GM23338 (cell line): ENCODE measurements around the gene MOCS2. TPM values are rescaled to one million over a fixed set of nuclear protein-coding genes. Genes with fewer than 3 reads are reported as not detected.

ENCODE experiments used
- ATAC-seq: fragments of 200-7000 bp; cut with Tn5 transposase; 3 replicates; pipeline ENCODE4 v1.9.1; 2020
- DNase-seq: peaks from one replicate; pipeline ENCODE4 v3.0.0-alpha.2; 2015; ENCODE audit warnings: low spot score
- H2AFZ ChIP-seq: fragments of 200-600 bp; sonication (generic); 2 replicates; pipeline ENCODE4 v1.8.0; 2016; ENCODE audit warnings: antibody characterized with exemption, mild to moderate bottlenecking, moderate library complexity
- H3F3A ChIP-seq: fragments of 200-600 bp; sonication (generic); replicated peaks from 2 replicates; pipeline ENCODE4 v1.8.0; 2017; ENCODE audit warnings: antibody characterized with exemption, mixed run types, low read depth
- H3K27ac ChIP-seq: fragments of 200-600 bp; sonication (generic); 2 replicates; pipeline ENCODE4 v1.6.1; 2016; ENCODE audit warnings: low read depth
- H3K27me3 ChIP-seq: fragments of 200-600 bp; sonication (generic); 2 replicates; pipeline ENCODE4 v1.8.0; 2016; ENCODE audit warnings: mild to moderate bottlenecking, mixed run types, moderate library complexity; ENCODE audit not compliant: insufficient read depth
- H3K36me3 ChIP-seq: fragments of 200-600 bp; sonication (generic); 2 replicates; pipeline ENCODE4 v1.8.0; 2016; ENCODE audit warnings: mild to moderate bottlenecking; ENCODE audit not compliant: insufficient read depth
- H3K4me1 ChIP-seq: fragments of 200-600 bp; sonication (generic); 2 replicates; pipeline ENCODE4 v1.8.0; 2016; ENCODE audit warnings: mild to moderate bottlenecking, moderate library complexity; ENCODE audit not compliant: insufficient read depth
- H3K4me2 ChIP-seq: fragments of 200-600 bp; sonication (generic); 2 replicates; pipeline ENCODE4 v1.7.1; 2017; ENCODE audit warnings: mixed run types
- H3K4me3 ChIP-seq: fragments of 200-600 bp; sonication (generic); 2 replicates; pipeline ENCODE4 v1.6.1; 2016; ENCODE audit warnings: mixed run types
- H3K79me2 ChIP-seq: fragments of 200-600 bp; sonication (generic); replicated peaks from 2 replicates; pipeline ENCODE4 v1.8.0; 2017; ENCODE audit warnings: mild to moderate bottlenecking; ENCODE audit not compliant: insufficient read depth
- H3K9me2 ChIP-seq: fragments of 200-600 bp; sonication (generic); 2 replicates; pipeline ENCODE4 v1.8.0; 2017; ENCODE audit not compliant: insufficient read depth
- H4K20me1 ChIP-seq: fragments of 200-600 bp; sonication (generic); replicated peaks from 2 replicates; pipeline ENCODE4 v1.8.0; 2017; ENCODE audit warnings: mild to moderate bottlenecking; ENCODE audit not compliant: insufficient read depth
- H3K27ac Mint-ChIP-seq: 2 replicates; pipeline ENCODE4 v1.8.0; 2020; ENCODE audit warnings: inconsistent platforms, mild to moderate bottlenecking, moderate library complexity, mixed read lengths
- H3K27me3 Mint-ChIP-seq: 3 replicates; pipeline ENCODE4 v1.8.0; 2022; ENCODE audit warnings: low read depth, mild to moderate bottlenecking, moderate library complexity, mixed read lengths, inconsistent platforms; ENCODE audit not compliant: insufficient read depth, poor library complexity
- H3K36me3 Mint-ChIP-seq: 3 replicates; pipeline ENCODE4 v1.8.0; 2021; ENCODE audit warnings: low read depth, mild to moderate bottlenecking, inconsistent platforms, moderate library complexity, mixed read lengths
- H3K4me1 Mint-ChIP-seq: 3 replicates; pipeline ENCODE4 v1.8.0; 2020; ENCODE audit warnings: mild to moderate bottlenecking, inconsistent platforms, mixed read lengths
- H3K4me3 Mint-ChIP-seq: 3 replicates; pipeline ENCODE4 v1.8.0; 2021; ENCODE audit warnings: moderate library complexity, mild to moderate bottlenecking, inconsistent platforms, mixed read lengths
- H3K9me3 Mint-ChIP-seq: 3 replicates; pipeline ENCODE4 v1.8.0; 2020; ENCODE audit warnings: moderate library complexity, mild to moderate bottlenecking, inconsistent platforms, mixed read lengths
- CREB1 ChIP-seq: fragments of 250-450 bp; sonication (Bioruptor Pico); IDR thresholded peaks from 2 replicates; pipeline ENCODE4 v1.5.0; 2020; ENCODE audit warnings: low read depth, mild to moderate bottlenecking, moderate library complexity
- EZH2 ChIP-seq: fragments of 200-600 bp; sonication (generic); IDR thresholded peaks from one replicate; pipeline ENCODE4 v1.8.0; 2017; ENCODE audit warnings: antibody characterized with exemption, mild to moderate bottlenecking, low read depth; ENCODE audit not compliant: unreplicated experiment
- EZH2phosphoT487 ChIP-seq: fragments of 200-600 bp; sonication (generic); IDR thresholded peaks from one replicate; pipeline ENCODE4 v1.8.1; 2018; ENCODE audit warnings: antibody characterized with exemption; ENCODE audit not compliant: unreplicated experiment
- JUNB ChIP-seq: IDR thresholded peaks from one replicate; pipeline ENCODE4 v1.6.1; 2016; ENCODE audit warnings: antibody characterized with exemption; ENCODE audit not compliant: unreplicated experiment
- NANOG ChIP-seq: IDR thresholded peaks from 2 replicates; pipeline ENCODE4 v1.6.1; 2016; ENCODE audit warnings: antibody characterized with exemption, borderline replicate concordance
- POLR2AphosphoS5 ChIP-seq: IDR thresholded peaks from 2 replicates; pipeline ENCODE4 v1.6.1; 2016; ENCODE audit warnings: antibody characterized with exemption, low read depth
- STAT1 ChIP-seq: IDR thresholded peaks from one replicate; pipeline ENCODE4 v1.6.1; 2016; ENCODE audit warnings: antibody characterized with exemption; ENCODE audit not compliant: unreplicated experiment
- ZNF114 ChIP-seq: fragments of 250-450 bp; sonication (Bioruptor Pico); IDR thresholded peaks from 2 replicates; pipeline ENCODE4 v1.5.0; 2020; ENCODE audit warnings: mild to moderate bottlenecking, moderate library complexity
- ZNF331 ChIP-seq: fragments of 250-450 bp; sonication (Bioruptor Pico); IDR thresholded peaks from 2 replicates; pipeline ENCODE4 v1.5.0; 2020; ENCODE audit warnings: low read depth, mild to moderate bottlenecking, moderate library complexity
- polyA plus RNA-seq: library from polyadenylated mRNA; unstranded; fragments of >200 nt; fragmentation: Nextera tagmentation; extraction: Ambion mirVana; gene quantifications from 2 replicates; pipeline ENCODE4 v1.2.1, GENCODE V29; 2016
- total RNA-seq: library from RNA; depleted of rRNA; stranded (reverse); fragments of >200 nt; shearing (Covaris generic); gene quantifications from 2 replicates; pipeline ENCODE4 v1.2.3, GENCODE V29; 2014
- TF ChIP-seq, protein P1 (sequence below): IDR thresholded peaks from one replicate; pipeline ENCODE4 v1.6.1; 2018; ENCODE audit warnings: antibody characterized with exemption; ENCODE audit not compliant: unreplicated experiment
- TF ChIP-seq, protein P2 (sequence below), 2 experiments: fragments of 200-600 bp in 1 of 2; sonication (generic) in 1 of 2; conservative IDR thresholded peaks; 2 replicates each; pipeline versions ENCODE4 v1.5.1 to v1.6.1; 2016 to 2017; ENCODE audit warnings: antibody characterized with exemption in 2 of 2, low read depth in 2 of 2, mild to moderate bottlenecking in 2 of 2, moderate library complexity in 1 of 2
- TF ChIP-seq, protein P3 (sequence below): IDR thresholded peaks from 2 replicates; pipeline ENCODE4 v1.6.1; 2016; ENCODE audit warnings: antibody characterized with exemption
- TF ChIP-seq, protein P4 (sequence below): fragments of 250-450 bp; sonication (Bioruptor Pico); IDR thresholded peaks from 2 replicates; pipeline ENCODE4 v1.5.0; 2020; ENCODE audit warnings: mild to moderate bottlenecking, moderate library complexity

The MOCS2 gene
- total and polyA plus RNA-seq, 2 experiments from 2014 or later, result 18.3 to 41.8 TPM

DNA sequence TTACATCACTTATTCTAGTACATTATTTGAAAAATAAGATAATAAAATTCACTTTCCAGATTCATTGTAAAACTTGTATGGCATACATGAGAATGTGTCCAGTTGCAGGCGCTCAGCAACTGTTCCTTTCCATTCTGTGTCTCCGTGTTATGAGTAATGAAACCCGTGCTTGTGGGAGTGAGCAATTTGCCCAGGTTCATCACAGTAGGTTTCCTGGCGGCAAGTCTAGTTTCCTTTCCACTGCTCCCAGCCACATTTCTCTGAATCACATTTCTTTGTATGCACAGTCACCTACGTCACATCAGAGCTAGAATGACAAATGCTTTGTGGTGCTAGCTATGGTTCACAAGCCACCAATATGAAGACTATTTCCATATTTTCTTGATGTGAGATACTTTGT lies 39.9 kb downstream of the MOCS2 start:
- no peak overlapping the region for H3K4me2 ChIP-seq
- no peaks in the 10 kb centered on the region for H3K79me2 ChIP-seq
- Mint-ChIP-seq H3K9me3 (no peaks in the 10 kb centered on the region), H3K4me3 (no peak overlapping the region), H3K36me3 (no peaks in the 10 kb centered on the region), H3K4me1 (no peaks in the 10 kb centered on the region), H3K27me3 (no peaks in the 10 kb centered on the region), H3K27ac (no peak overlapping the region)
- TF ChIP-seq ZNF114 (CRISPR knock-in tag), result no peak
- TF ChIP-seq EZH2phosphoT487, result no peak
- no peak for TF ChIP-seq CREB1 (CRISPR knock-in tag)
- TF ChIP-seq, protein P1, sequence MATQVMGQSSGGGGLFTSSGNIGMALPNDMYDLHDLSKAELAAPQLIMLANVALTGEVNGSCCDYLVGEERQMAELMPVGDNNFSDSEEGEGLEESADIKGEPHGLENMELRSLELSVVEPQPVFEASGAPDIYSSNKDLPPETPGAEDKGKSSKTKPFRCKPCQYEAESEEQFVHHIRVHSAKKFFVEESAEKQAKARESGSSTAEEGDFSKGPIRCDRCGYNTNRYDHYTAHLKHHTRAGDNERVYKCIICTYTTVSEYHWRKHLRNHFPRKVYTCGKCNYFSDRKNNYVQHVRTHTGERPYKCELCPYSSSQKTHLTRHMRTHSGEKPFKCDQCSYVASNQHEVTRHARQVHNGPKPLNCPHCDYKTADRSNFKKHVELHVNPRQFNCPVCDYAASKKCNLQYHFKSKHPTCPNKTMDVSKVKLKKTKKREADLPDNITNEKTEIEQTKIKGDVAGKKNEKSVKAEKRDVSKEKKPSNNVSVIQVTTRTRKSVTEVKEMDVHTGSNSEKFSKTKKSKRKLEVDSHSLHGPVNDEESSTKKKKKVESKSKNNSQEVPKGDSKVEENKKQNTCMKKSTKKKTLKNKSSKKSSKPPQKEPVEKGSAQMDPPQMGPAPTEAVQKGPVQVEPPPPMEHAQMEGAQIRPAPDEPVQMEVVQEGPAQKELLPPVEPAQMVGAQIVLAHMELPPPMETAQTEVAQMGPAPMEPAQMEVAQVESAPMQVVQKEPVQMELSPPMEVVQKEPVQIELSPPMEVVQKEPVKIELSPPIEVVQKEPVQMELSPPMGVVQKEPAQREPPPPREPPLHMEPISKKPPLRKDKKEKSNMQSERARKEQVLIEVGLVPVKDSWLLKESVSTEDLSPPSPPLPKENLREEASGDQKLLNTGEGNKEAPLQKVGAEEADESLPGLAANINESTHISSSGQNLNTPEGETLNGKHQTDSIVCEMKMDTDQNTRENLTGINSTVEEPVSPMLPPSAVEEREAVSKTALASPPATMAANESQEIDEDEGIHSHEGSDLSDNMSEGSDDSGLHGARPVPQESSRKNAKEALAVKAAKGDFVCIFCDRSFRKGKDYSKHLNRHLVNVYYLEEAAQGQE, result no peak
- TF ChIP-seq EZH2, result no peak
- TF ChIP-seq, protein P2, sequence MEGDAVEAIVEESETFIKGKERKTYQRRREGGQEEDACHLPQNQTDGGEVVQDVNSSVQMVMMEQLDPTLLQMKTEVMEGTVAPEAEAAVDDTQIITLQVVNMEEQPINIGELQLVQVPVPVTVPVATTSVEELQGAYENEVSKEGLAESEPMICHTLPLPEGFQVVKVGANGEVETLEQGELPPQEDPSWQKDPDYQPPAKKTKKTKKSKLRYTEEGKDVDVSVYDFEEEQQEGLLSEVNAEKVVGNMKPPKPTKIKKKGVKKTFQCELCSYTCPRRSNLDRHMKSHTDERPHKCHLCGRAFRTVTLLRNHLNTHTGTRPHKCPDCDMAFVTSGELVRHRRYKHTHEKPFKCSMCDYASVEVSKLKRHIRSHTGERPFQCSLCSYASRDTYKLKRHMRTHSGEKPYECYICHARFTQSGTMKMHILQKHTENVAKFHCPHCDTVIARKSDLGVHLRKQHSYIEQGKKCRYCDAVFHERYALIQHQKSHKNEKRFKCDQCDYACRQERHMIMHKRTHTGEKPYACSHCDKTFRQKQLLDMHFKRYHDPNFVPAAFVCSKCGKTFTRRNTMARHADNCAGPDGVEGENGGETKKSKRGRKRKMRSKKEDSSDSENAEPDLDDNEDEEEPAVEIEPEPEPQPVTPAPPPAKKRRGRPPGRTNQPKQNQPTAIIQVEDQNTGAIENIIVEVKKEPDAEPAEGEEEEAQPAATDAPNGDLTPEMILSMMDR (conservative IDR thresholded peaks at IDR 0.05; ENCODE audit: low read depth in 2 of 2), result no peak
- TF ChIP-seq JUNB, result no peak
- TF ChIP-seq, protein P3, sequence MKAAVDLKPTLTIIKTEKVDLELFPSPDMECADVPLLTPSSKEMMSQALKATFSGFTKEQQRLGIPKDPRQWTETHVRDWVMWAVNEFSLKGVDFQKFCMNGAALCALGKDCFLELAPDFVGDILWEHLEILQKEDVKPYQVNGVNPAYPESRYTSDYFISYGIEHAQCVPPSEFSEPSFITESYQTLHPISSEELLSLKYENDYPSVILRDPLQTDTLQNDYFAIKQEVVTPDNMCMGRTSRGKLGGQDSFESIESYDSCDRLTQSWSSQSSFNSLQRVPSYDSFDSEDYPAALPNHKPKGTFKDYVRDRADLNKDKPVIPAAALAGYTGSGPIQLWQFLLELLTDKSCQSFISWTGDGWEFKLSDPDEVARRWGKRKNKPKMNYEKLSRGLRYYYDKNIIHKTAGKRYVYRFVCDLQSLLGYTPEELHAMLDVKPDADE, result no peak
- no peak for TF ChIP-seq STAT1
- no peak for TF ChIP-seq NANOG
- no peak for TF ChIP-seq ZNF331 (CRISPR knock-in tag)
- TF ChIP-seq, protein P4, sequence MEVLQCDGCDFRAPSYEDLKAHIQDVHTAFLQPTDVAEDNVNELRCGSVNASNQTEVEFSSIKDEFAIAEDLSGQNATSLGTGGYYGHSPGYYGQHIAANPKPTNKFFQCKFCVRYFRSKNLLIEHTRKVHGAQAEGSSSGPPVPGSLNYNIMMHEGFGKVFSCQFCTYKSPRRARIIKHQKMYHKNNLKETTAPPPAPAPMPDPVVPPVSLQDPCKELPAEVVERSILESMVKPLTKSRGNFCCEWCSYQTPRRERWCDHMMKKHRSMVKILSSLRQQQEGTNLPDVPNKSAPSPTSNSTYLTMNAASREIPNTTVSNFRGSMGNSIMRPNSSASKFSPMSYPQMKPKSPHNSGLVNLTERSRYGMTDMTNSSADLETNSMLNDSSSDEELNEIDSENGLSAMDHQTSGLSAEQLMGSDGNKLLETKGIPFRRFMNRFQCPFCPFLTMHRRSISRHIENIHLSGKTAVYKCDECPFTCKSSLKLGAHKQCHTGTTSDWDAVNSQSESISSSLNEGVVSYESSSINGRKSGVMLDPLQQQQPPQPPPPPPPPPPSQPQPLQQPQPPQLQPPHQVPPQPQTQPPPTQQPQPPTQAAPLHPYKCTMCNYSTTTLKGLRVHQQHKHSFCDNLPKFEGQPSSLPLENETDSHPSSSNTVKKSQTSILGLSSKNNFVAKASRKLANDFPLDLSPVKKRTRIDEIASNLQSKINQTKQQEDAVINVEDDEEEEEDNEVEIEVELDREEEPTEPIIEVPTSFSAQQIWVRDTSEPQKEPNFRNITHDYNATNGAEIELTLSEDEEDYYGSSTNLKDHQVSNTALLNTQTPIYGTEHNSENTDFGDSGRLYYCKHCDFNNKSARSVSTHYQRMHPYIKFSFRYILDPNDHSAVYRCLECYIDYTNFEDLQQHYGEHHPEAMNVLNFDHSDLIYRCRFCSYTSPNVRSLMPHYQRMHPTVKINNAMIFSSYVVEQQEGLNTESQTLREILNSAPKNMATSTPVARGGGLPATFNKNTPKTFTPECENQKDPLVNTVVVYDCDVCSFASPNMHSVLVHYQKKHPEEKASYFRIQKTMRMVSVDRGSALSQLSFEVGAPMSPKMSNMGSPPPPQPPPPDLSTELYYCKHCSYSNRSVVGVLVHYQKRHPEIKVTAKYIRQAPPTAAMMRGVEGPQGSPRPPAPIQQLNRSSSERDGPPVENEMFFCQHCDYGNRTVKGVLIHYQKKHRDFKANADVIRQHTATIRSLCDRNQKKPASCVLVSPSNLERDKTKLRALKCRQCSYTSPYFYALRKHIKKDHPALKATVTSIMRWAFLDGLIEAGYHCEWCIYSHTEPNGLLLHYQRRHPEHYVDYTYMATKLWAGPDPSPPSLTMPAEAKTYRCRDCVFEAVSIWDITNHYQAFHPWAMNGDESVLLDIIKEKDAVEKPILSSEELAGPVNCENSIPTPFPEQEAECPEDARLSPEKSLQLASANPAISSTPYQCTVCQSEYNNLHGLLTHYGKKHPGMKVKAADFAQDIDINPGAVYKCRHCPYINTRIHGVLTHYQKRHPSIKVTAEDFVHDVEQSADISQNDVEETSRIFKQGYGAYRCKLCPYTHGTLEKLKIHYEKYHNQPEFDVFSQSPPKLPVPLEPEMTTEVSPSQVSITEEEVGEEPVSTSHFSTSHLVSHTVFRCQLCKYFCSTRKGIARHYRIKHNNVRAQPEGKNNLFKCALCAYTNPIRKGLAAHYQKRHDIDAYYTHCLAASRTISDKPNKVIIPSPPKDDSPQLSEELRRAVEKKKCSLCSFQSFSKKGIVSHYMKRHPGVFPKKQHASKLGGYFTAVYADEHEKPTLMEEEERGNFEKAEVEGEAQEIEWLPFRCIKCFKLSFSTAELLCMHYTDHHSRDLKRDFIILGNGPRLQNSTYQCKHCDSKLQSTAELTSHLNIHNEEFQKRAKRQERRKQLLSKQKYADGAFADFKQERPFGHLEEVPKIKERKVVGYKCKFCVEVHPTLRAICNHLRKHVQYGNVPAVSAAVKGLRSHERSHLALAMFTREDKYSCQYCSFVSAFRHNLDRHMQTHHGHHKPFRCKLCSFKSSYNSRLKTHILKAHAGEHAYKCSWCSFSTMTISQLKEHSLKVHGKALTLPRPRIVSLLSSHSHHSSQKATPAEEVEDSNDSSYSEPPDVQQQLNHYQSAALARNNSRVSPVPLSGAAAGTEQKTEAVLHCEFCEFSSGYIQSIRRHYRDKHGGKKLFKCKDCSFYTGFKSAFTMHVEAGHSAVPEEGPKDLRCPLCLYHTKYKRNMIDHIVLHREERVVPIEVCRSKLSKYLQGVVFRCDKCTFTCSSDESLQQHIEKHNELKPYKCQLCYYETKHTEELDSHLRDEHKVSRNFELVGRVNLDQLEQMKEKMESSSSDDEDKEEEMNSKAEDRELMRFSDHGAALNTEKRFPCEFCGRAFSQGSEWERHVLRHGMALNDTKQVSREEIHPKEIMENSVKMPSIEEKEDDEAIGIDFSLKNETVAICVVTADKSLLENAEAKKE (CRISPR knock-in tag), result no peak
- no peak for TF ChIP-seq POLR2AphosphoS5
- no peak for ATAC-seq
- H3K4me1 ChIP-seq, result no peaks in the 10 kb centered on the region
- no peaks in the 10 kb centered on the region for H3K36me3 ChIP-seq
- DNase-seq, result no peak
- no peaks in the 10 kb centered on the region for H3K27me3 ChIP-seq
- no peak overlapping the region for H3K4me3 ChIP-seq
- no peaks in the 10 kb centered on the region for H3K9me2 ChIP-seq
- H2AFZ ChIP-seq, result no peak overlapping the region
- H3K27ac ChIP-seq, result no peak overlapping the region
- H4K20me1 ChIP-seq, result no peaks in the 10 kb centered on the region
- no peaks in the 10 kb centered on the region for H3F3A ChIP-seq
